HL-60/S4 (cell line): ENCODE data around the gene ACVR2B.
"Not testable (repeated sequence)": the region's sequence is repeated elsewhere in the genome, so short reads cannot be mapped to it uniquely, and the experiment has no call there.

Experiments
- in situ Hi-C: fragments of 300-500 bp; cut with MboI; formaldehyde crosslinking; loops from 2 replicates; pipeline ENCODE4 v1.14.3; 2022; ENCODE audit warnings: low sequenced_read_pairs

The ACVR2B gene

GRCh38 chr3:38453075-38453912 is at the start of gene ACVR2B:
ACVR2B (plus strand) TSS chr3:38453890; CDS start chr3:38454323, 433 bp downstream.
- in situ Hi-C loops = no loop called here

- in situ Hi-C loops = no loop called here
Observed at GRCh38 chr3:38404286-38404685, 49.4 kb upstream of the ACVR2B start.

GRCh38 chr3:38411591-38411990 is 42.1 kb upstream of the ACVR2B start:
- in situ Hi-C loops = no loop called here

- in situ Hi-C loops = not testable (repeated sequence)
Observed at GRCh38 chr3:38420758-38421157, 32.9 kb upstream of the ACVR2B start.

DNA sequence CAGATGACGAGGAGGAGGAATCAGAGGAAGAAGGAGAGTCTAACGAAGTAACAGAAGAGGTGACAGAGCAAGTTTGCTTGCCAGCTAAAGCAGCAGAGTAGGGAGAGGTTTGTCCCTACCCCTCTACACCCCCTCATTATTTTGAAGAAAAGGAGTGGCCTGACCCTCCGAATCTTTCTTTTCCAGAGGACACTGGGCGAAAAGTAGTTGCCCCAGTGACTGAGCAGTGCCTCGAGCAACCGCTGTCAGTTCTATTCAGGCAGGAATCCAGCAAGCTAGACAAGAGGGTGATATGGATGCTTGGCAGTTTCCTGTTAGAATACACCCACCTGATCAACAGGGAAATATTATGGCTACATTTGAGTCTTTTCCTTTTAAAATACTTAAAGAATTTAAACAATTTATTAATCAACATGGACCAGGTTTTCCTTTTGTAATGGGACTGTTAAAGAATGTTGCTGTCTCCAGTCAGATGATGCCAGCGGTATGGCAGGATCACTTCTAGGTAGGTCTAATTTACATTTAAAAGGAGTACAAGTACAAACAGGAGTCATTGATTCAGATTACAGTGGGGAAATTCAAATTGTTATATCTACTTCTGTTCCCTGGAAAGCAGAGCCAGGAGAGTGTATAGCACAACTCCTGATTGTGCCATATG is 31.9 kb upstream of the ACVR2B start:
- in situ Hi-C loops = no loop called here

GRCh38 chr3:38426798-38427426 is 26.8 kb upstream of the ACVR2B start:
- in situ Hi-C loops = not testable (repeated sequence)

- in situ Hi-C loops = not testable (repeated sequence)
Observed at GRCh38 chr3:38432871-38433658, 20.6 kb upstream of the ACVR2B start.

DNA sequence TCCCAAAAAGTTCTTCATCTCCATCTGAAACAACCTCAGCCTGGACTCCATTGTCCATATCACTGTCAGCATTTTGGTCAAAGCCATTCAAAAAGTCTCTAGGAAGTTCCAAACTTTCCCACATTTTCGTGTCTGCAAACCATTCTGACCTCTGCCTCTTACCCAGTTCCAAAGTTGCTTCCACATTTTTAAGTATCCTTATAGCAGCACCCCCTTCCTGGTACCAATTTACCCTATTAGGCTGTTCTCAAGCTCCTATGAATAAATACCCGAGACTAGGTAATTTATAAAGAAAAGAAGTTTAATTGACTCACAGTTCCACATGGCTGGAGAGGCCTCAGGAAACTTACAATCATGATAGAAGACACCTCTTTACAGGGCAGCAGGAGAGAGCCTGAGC is 20.0 kb upstream of the ACVR2B start:
- in situ Hi-C loops = not testable (repeated sequence)

DNA sequence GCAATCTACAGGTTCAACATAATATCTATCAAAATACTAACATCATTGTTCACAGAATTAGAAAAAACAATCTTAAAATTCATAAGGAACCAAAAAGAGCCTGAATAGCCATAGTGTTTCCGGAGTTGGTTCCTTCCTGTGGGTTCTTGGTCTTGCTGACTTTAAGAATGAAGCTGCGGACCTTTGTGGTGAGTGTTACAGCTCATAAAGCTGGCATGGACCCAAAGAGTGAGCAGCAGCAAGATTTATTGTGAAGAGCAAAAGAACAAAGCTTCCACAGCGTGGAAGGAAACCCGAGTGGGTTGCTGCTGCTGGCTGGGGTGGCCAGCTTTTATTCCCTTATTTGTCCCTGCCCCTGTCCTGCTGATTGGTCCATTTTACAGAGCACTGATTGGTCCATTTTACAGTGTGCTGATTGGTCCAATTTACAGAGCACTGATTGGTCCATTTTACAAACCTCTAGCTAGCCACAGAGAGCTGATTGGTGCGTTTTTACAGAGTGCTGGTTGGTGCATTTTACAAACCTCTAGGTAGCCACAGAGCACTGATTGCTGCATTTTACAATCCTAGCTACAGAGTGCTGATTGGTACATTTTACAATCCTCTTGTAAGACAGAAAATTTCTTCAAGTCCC is 15.1 kb upstream of the ACVR2B start:
- in situ Hi-C loops = not testable (repeated sequence)

- in situ Hi-C loops = not testable (repeated sequence)
Observed at GRCh38 chr3:38443205-38443604, 10.5 kb upstream of the ACVR2B start.

GRCh38 chr3:38446085-38446686 is 7.5 kb upstream of the ACVR2B start:
- in situ Hi-C loops = no loop called here

DNA sequence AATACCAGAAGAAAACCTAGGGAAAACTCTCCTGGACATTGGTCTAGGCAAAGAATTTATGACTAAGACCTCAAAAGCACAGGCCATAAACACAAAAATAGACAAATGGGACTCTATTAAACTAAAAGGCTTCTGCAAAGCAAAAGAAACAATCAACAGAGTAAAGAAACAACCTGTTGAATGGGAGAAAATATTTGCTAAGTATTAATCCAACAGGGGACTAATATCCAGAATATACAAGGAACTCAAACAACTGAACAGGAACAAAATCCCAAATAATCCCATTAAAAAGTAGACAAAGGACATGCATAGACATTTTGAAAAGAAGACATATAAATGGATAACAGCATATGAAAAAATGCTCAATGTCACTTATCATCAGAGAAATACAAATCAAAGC is 6.9 kb upstream of the ACVR2B start:
- in situ Hi-C loops = no loop called here

DNA sequence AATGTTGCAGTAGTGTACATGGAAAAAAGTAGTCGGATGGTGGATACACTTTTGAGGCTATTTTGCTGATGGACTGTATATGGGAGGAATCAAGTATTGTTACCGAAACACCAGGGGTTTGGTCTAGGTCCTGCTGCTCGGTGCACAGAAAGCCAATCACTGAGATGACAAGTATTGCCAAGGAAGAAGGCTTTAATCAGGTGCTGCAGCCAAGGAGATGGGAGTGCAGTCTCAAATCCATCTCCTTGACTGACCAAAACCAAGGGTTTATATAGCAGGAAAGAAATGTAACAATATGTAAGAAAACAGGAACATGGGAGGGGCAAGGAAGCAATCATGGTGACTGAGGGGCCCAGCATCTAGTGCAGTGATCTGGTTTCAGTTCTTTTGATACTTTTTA is 2.8 kb upstream of the ACVR2B start:
- in situ Hi-C loops = no loop called here

GRCh38 chr3:38453913-38454177 is 155 bp downstream of the ACVR2B start:
- in situ Hi-C loops = no loop called here

- in situ Hi-C loops = no loop called here
Observed at GRCh38 chr3:38454178-38454883, 641 bp downstream of the ACVR2B start.

DNA sequence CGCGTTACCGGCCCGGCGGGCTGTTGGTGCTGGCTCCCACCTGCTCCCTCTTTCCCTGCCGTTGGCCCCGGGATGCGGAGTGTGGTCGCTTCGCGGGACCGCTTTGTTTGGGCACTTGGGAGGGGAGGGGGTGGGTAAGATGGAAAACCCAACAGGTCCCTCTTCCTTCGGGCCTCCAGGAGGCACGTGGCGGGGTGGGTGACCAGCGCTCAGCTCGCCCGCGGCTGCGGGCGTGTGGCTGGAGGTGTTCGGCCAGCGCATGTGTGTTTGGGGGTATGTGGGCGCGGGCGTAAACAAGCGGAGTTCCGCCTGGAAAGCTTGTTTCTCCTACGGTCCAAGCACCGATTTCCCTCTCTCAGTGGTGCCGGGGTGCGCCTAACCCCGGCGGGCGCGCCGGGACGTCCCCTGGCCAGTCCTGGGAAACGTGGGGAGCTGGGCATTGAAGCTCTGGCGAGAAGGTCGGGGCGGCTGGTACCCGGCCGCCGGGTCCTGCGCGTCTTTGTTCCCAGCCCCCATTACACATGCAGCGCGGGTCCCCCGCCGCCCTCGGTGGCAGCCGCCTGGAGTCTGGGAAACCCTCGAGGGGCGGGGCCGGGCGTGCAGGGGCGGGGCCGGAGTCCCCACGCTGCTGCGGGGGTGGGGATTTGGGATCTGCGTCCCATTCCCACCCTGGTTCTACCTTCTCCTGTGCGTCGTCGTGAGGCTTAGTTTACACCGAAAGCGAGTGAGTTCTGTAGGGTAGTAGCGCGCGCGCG is 1.4 kb downstream of the ACVR2B start:
- in situ Hi-C loops = no loop called here

DNA sequence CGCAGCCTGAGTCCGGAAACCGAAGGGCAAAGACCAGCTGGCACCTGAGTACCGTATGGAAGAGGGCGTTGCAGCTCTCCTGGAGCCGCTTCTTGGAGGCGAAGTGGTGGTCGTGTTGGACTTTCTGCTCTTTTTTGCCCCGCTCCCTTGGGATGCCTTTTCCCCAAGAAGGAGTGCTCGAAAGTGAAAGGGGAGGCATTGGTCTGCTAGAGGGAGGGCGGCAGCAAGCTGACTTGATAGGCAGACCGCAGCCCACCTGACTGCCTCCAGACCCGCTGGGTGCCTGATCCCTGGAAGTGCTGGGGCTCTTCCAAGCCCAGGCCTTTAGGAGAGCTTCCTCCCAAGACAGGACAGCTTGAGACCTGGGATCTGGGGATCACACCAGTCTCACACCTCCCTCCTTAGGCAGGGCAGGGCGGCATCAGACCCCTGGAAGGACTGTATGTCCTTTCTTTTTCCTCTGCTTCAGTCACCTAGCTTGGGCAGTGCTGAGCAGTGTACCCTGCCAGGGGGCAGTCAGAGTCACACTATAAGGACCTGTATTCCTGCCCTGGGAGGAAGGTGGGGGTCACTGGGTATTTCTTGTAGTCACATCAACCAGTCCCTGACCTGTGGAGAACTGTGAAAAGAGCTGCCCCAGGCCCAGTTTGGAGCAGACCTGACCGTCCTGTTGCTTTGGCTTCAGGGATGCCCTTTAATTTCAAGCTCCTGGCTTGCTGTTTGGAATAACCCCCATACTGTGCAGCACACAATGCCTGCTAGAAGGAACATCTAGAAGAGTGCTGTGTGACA is 2.1 kb downstream of the ACVR2B start:
- in situ Hi-C loops = no loop called here
